Measurements from ENCODE around the gene VSIG10. TPM values are rescaled to one million over a fixed set of nuclear protein-coding genes. Genes with fewer than 3 reads are reported as not detected.

The VSIG10 gene
- total RNA-seq, 1 experiment from 2014 or later: 32.6 TPM

DNA sequence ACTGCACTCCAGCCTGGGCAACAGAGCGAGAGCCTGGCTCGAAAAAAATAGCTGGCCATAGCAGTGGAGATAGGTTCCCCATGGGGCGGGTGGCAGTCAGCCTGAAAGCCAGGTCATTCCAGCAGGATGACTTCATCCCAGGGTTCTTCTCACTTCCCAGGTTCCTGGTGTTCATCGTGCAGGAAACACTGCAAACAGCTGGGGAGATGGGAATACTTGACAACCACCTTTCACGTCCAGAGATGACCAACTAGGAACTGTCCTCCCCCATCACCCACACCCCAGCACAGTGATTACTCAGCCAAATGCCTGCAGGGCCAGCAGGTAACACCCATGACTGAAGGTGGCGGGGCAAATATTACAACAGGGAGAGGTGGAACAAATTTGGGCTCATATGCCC, 1.7 kb downstream of the VSIG10 start:
- Mint-ChIP-seq H3K36me3 (ENCODE audit: insufficient read depth, unreplicated experiment) (no peaks in the 10 kb centered on the region), H3K27ac (ENCODE audit: unreplicated experiment) (no peak overlapping the region), H3K4me3 (ENCODE audit: unreplicated experiment) (peak overlapping the region; percentile 83), H3K27me3 (ENCODE audit: insufficient read depth, unreplicated experiment) (no peaks in the 10 kb centered on the region), H3K4me1 (ENCODE audit: low read depth, unreplicated experiment) (peaks cover 6% of the 10 kb centered on the region), H3K9me3 (ENCODE audit: unreplicated experiment) (no peaks in the 10 kb centered on the region)
- H3K4me1 ChIP-seq: peaks cover 35% of the 10 kb centered on the region
- ChIA-PET POLR2A (no interaction called here), CTCF (no interaction called here)
- H3K4me3 ChIP-seq (ENCODE audit: low read depth, low read length): no peak overlapping the region
- no TSS peak for BruUV-seq (replicated peaks)
- TF ChIP-seq, protein P1, sequence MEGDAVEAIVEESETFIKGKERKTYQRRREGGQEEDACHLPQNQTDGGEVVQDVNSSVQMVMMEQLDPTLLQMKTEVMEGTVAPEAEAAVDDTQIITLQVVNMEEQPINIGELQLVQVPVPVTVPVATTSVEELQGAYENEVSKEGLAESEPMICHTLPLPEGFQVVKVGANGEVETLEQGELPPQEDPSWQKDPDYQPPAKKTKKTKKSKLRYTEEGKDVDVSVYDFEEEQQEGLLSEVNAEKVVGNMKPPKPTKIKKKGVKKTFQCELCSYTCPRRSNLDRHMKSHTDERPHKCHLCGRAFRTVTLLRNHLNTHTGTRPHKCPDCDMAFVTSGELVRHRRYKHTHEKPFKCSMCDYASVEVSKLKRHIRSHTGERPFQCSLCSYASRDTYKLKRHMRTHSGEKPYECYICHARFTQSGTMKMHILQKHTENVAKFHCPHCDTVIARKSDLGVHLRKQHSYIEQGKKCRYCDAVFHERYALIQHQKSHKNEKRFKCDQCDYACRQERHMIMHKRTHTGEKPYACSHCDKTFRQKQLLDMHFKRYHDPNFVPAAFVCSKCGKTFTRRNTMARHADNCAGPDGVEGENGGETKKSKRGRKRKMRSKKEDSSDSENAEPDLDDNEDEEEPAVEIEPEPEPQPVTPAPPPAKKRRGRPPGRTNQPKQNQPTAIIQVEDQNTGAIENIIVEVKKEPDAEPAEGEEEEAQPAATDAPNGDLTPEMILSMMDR (IDR thresholded peaks at IDR 0.05; ENCODE audit: insufficient read depth in 1 of 2, low read depth in 1 of 2, low read length in 1 of 2, severe bottlenecking in 1 of 2, unreplicated experiment in 1 of 2): no peak
- intact Hi-C loops (cut with micrococcal nuclease; ENCODE audit: unreplicated experiment): loop anchor here (2.0 kb wide), 1 partner anchor 39 kb away; no protein-coding TSS in a partner anchor
- no peaks in the 10 kb centered on the region for H3K9me3 ChIP-seq
- H3K27me3 ChIP-seq (replicated peaks; ENCODE audit: control insufficient read depth, insufficient read depth, low read length): no peaks in the 10 kb centered on the region
- no peak for DNase-seq
- no peaks in the 10 kb centered on the region for H3K36me3 ChIP-seq (ENCODE audit: control insufficient read depth, insufficient read depth, low read length)

- H3K36me3 Mint-ChIP-seq (ENCODE audit: insufficient read depth, unreplicated experiment): no peaks in the 10 kb centered on the region
- H3K4me1 ChIP-seq: peaks cover 33% of the 10 kb centered on the region
- no peaks in the 10 kb centered on the region for H3K27me3 Mint-ChIP-seq (ENCODE audit: insufficient read depth, unreplicated experiment)
- intact Hi-C loops (cut with micrococcal nuclease; ENCODE audit: unreplicated experiment): no loop called here
- no TSS peak for BruUV-seq (replicated peaks)
- H3K4me3 Mint-ChIP-seq (ENCODE audit: unreplicated experiment): no peak overlapping the region
- no peak overlapping the region for H3K4me3 ChIP-seq (ENCODE audit: low read depth, low read length)
- POLR2A ChIA-PET: no interaction called here
- no peak overlapping the region for H3K27ac Mint-ChIP-seq (ENCODE audit: unreplicated experiment)
- H3K9me3 ChIP-seq: no peaks in the 10 kb centered on the region
- DNase-seq: no peak
- H3K36me3 ChIP-seq (ENCODE audit: control insufficient read depth, insufficient read depth, low read length): no peaks in the 10 kb centered on the region
- CTCF ChIA-PET: no interaction called here
- TF ChIP-seq, protein P1 (IDR thresholded peaks at IDR 0.05; ENCODE audit: insufficient read depth in 1 of 2, low read depth in 1 of 2, low read length in 1 of 2, severe bottlenecking in 1 of 2, unreplicated experiment in 1 of 2): no peak
- no peaks in the 10 kb centered on the region for H3K27me3 ChIP-seq (replicated peaks; ENCODE audit: control insufficient read depth, insufficient read depth, low read length)
- H3K9me3 Mint-ChIP-seq (ENCODE audit: unreplicated experiment): no peaks in the 10 kb centered on the region
- H3K4me1 Mint-ChIP-seq (ENCODE audit: low read depth, unreplicated experiment): peaks cover 6% of the 10 kb centered on the region
These were observed 2.8 kb downstream of the VSIG10 start for GRCh38 chr12:118101051-118101450.

DNA sequence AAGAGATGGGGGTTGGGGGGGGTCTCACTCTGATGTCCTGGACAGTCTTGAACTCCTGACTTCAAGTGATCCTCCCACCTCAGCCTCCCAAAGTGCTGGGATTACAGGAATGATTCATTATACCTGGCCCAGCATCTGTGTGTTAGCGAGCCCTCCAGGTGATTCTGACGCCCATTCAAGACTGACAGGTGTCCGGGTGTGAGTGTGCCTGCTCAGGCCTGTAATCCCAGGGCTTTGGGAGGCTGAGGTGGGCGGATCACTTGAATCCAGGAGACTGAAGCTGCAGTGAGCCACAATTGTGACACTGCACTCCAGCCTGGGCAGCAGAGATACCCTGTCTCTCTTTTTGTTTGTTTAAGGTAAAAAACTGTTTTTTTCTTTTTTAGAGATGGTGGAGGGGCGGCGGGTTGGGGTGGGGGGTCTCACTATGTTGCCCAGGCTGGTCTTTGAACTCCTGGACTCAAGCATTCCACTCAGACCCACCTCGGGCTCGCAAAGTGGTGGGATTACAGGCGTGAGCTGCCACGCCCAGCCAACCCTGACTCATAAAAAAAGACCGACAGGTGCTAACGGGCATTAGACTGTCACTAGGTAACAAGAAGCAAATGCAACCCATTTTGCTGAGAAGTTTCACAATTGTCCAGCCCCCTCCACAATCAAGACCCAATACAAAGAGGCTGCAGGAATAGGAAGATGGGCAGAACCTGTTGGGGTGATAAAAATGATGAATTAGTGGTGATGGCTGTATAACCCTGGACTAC, 4.7 kb downstream of the VSIG10 start:
- peaks cover 33% of the 10 kb centered on the region for H3K4me1 ChIP-seq
- H3K4me3 Mint-ChIP-seq (ENCODE audit: unreplicated experiment): no peak overlapping the region
- H3K4me1 Mint-ChIP-seq (ENCODE audit: low read depth, unreplicated experiment): peaks cover 6% of the 10 kb centered on the region
- H3K4me3 ChIP-seq (ENCODE audit: low read depth, low read length): no peak overlapping the region
- TF ChIP-seq, protein P1 (IDR thresholded peaks at IDR 0.05; ENCODE audit: insufficient read depth in 1 of 2, low read depth in 1 of 2, low read length in 1 of 2, severe bottlenecking in 1 of 2, unreplicated experiment in 1 of 2): no peak
- H3K9me3 Mint-ChIP-seq (ENCODE audit: unreplicated experiment): no peaks in the 10 kb centered on the region
- CTCF ChIA-PET: no interaction called here
- H3K9me3 ChIP-seq: no peaks in the 10 kb centered on the region
- no peaks in the 10 kb centered on the region for H3K27me3 Mint-ChIP-seq (ENCODE audit: insufficient read depth, unreplicated experiment)
- peaks cover 2% of the 10 kb centered on the region; the same call in 1 of the 2 replicates for H3K36me3 ChIP-seq (ENCODE audit: control insufficient read depth, insufficient read depth, low read length)
- no peaks in the 10 kb centered on the region for H3K36me3 Mint-ChIP-seq (ENCODE audit: insufficient read depth, unreplicated experiment)
- DNase-seq: no peak
- no peaks in the 10 kb centered on the region for H3K27me3 ChIP-seq (replicated peaks; ENCODE audit: control insufficient read depth, insufficient read depth, low read length)
- no TSS peak for BruUV-seq (replicated peaks)
- POLR2A ChIA-PET: no interaction called here
- intact Hi-C loops (cut with micrococcal nuclease; ENCODE audit: unreplicated experiment): no loop called here
- H3K27ac Mint-ChIP-seq (ENCODE audit: unreplicated experiment): peak overlapping the region; percentile 4

Data from Caco-2 (cell line).